SW 1271 (cell line): ENCODE measurements around the gene VSNL1.

ENCODE experiments used
- DNase-seq, 2 experiments: peaks; one replicate each; lab custom pipeline; 2025; lab: John Stamatoyannopoulos, UW

Gene VSNL1

DNA sequence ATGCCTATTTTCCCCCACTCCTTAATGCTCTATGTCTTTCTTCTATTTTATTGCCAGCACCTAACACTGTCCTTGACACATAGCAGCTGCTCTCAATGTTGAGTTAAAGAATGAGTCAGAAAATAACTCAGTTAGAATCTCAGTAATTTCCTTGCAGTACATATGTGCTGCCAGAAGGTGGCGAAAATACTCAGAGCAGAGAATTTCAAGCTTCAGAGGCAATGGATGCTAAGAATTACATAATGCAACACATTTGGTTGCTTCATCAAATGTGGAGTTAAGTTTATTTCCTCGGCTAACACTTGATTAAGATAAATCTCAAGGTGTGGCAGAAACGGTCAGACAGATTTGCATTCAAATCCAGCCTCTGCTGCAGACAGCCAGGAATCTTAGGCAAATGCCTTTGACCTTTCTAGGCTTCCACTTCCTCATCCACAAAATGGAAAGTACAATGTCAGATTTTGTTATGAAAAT is 105.6 kb downstream of the VSNL1 start:
- DNase-seq, result peak; percentile 40 to 83

- no peak for DNase-seq
Measured at GRCh38 chr2:17646838-17647701, 106.6 kb downstream of the VSNL1 start.

DNA sequence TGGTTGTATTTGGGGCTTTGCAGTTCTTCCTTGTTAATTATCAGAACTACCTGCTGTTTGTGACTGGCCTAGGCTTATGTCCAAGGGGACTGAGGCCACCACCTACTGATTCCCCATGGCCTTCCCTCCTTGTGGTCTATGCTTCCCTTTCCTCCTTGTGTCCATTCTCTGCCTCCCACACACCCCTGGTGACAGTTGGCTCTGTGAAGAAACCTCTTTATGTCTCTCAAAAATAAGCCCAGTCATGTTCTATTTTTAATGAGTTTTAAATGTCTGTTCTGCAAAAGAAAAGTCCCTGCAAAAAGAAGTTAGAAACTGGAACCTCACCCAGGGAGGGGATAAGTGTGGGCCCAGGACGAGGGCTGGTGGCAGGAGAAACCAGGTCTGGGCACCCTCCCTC is 108.1 kb downstream of the VSNL1 start:
- no peak for DNase-seq

GRCh38 chr2:17649026-17649425 is 108.5 kb downstream of the VSNL1 start:
- no peak for DNase-seq

GRCh38 chr2:17652681-17653394 is 112.3 kb downstream of the VSNL1 start:
- no peak for DNase-seq

- no peak for DNase-seq
Measured at GRCh38 chr2:17657759-17658158, 117.3 kb downstream of the VSNL1 start.

GRCh38 chr2:17658251-17658843 is 117.9 kb downstream of the VSNL1 start:
- no peak for DNase-seq

DNA sequence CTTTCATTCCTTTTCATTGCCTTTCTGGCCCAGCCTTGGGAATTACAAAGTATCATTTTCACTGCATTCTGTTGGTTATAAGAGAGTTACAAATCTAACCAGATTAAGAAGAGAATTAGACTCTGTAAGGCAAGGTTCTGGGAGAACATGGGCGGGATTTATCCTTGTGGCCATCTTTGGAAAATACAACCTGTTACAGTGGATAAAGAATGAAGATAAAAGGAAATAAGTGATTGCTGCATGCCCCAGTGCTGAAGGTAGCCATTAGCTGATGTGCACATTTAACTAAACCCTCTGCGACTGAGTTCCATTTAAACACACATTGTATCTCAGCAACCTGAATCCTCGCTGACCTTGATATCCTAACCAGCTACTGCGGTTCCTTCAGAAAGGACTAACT is 119.7 kb downstream of the VSNL1 start:
- DNase-seq, result no peak

GRCh38 chr2:17661460-17661859 is 121.0 kb downstream of the VSNL1 start:
- DNase-seq, result no peak

GRCh38 chr2:17662723-17663122 is 122.2 kb downstream of the VSNL1 start:
- DNase-seq, result no peak

- DNase-seq, result no peak
Measured at GRCh38 chr2:17664534-17664933, 124.0 kb downstream of the VSNL1 start.

- no peak for DNase-seq
Measured at GRCh38 chr2:17667898-17668297, 127.4 kb downstream of the VSNL1 start.

- DNase-seq, result peak; percentile 57 to 63
Measured at GRCh38 chr2:17672583-17673317, 132.3 kb downstream of the VSNL1 start.

DNA sequence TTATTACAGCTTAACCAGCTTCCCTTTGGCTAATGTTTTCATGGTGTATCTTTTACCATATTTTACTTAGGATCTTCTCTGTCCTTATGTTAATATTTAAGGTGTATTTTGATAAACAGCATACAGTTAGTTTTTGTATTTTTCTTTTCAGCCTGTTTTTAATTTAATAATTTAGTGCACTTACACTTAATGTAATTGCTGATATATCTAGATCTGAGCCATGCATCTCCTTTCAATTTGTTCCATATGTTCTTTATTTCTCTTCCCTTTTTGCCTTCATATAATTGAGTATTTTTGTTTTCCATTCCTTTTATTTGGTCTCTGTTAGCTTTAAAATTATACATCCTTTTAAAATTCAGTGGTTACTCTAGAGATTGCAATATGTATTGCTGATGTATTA is 134.3 kb downstream of the VSNL1 start:
- no peak for DNase-seq

DNA sequence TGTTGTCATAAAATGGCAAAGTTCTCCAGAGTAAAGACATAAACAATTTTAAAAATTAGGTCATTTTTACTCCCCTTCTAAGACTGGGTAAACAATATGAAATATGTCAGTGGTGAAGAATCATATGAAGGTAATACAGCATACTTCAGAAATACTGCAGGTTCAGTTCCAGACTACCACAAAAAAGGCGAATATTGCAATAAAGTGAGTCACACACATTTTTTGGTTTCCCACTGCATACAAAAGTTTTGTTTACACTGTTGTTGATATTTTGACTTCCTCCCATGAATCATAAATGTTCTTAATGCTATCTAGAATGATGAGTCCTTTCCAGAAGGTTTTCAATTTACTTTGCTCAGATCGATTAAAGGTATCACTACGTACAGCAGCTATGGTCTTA is 139.6 kb downstream of the VSNL1 start:
- no peak for DNase-seq

DNA sequence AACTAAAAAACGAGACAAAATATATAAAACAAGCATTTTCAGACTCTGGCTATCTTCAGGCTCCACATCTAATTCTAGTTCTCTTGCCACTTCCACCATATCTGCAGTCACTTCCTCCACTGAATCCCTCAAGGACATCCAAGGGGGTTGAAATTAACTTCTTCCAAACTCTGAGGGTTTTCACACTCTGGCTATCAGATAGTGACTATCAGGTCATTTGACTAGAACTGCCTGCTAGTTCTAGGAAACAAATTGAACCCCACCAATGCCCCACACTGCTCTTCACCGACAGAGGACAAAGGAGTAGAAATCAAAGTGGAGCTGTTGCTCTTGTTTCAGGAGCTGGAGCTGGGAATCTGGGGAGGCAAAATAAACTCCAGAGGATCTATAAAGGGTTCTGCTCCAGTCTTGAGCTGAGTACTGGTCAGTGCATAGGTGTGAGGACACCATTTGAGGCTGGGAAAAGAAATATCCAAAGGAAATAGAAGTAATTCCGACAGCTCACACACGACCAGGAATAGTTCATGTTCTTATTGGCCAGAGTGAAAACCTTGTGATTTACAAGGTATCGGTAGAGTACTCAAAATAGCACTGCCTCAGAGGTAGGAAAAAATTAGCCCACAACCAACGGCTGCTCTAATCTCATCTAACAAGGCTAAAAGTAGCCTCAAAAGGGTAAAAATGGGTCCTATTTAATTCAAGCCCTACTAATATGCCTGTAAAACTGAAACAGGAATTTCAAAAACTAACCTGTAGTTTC is 141.8 kb downstream of the VSNL1 start:
- DNase-seq, result no peak

GRCh38 chr2:17683981-17684380 is 143.5 kb downstream of the VSNL1 start:
- DNase-seq, result no peak

DNA sequence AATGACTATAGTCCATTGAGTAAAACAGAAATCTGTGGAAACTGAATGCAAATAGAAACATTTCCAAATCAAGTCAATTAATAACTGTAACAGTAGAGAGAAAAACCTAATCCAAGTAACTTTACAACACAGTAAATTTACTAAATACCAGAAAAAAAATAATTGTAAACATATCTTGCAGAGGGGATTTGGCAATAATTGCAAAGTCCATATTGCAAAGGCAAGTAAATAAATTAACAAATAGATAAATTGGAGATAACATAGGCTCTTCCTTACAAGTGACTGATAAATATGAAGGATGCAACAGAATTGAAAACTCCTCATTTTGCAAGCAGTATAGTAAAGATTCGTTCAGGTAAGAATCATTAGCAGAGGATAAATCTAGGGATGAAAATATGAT is 148.1 kb downstream of the VSNL1 start:
- DNase-seq, result no peak

DNA sequence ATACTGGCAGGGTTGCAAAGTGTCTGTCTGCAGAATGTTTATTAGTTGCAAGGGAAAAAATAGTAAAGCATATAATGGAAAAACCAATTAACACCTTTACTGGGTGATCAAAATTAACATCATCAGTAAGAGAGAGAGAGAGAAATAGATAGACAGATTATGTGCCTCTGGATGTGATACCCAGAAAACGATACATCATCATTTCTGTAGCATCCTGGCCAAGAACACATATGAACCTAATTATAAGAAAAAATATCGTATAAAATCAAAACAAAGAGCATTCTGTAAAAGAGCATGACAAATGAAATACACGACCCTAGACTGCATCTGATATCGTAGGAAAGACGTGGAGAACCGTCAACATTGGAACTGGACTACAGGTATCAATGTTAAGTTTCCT is 148.5 kb downstream of the VSNL1 start:
- DNase-seq, result no peak

DNA sequence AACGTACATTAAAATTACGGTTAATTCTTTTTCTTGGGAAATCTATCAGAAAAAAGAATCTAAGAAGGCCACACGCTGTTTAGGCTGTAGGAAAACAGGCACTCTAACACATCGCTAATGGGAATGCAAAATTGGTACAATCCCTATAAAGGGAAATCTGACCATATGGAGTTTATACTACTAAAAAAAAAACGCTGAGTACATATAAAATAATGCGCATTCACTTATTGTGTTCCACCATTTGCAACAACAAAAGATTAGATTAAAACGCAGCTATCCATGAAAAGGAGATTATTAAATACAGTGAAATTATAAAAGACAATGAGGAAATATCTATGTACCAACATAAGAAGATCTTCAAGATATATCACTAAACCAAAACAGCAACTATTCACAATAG is 150.3 kb downstream of the VSNL1 start:
- no peak for DNase-seq
